NT2/D1 (cell line): ENCODE results near the gene AP2A2.

ENCODE experiments used
- SUZ12 ChIP-seq: IDR thresholded peaks from 2 replicates; pipeline ENCODE4 v1.6.1; 2011; ENCODE audit not compliant: insufficient read length, insufficient read depth; ENCODE audit errors: extremely low read depth
- YY1 ChIP-seq: IDR thresholded peaks from 2 replicates; pipeline ENCODE4 v1.6.1; 2011; ENCODE audit not compliant: insufficient read length, insufficient read depth

DNA sequence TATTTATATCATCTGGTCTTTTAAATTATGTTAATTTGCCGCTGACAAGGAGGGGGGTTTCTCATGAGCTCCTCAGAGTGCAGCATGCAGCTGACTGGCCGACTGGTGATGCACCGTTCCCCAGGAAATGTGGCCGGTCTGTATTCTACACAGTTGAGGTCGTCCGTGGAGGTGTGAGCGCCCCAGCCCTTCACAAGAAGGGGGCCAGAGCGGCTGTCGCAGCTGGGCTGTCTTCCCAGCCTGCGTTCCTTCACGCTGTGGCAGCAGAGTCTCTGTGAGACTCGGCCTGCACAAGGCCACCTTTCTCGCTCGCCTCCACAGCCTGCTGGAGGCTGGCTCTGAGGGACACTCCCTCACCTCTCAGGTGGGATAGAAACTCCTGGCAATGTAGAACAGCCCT, 43.2 kb downstream of the AP2A2 start:
- TF ChIP-seq YY1, result no peak
- TF ChIP-seq SUZ12, result no peak
